Thyroid gland (tissue), 4 donors: ENCODE results near the gene CRYL1.

ENCODE experiments used
- CTCF ChIP-seq, 6 experiments: fragments of 200-600 bp in 3 of 6; fragments of 450-650 bp in 3 of 6; sonication (generic) in 3 of 6; IDR thresholded peaks; one replicate each; pipeline ENCODE4 v1.5.1; 2016 to 2019; ENCODE audit warnings: antibody characterized with exemption in 6 of 6, mild to moderate bottlenecking in 2 of 6, inconsistent platforms in 1 of 6, moderate library complexity in 1 of 6
- POLR2A ChIP-seq, 2 donors: fragments of 450-650 bp; IDR thresholded peaks; one replicate each; pipeline ENCODE4 v1.6.1; 2017; ENCODE audit warnings: antibody characterized with exemption in 2 of 2, mild to moderate bottlenecking in 2 of 2, moderate library complexity in 1 of 2

GRCh38 chr13:20477394-20477793 is 48.3 kb downstream of the CRYL1 start:
- TF ChIP-seq CTCF (IDR thresholded peaks at IDR 0.05) (no peak), POLR2A (IDR thresholded peaks at IDR 0.05) (no peak)
